Measurements from ENCODE around the gene KIRREL3.

- no peak for TF ChIP-seq CTCF (IDR thresholded peaks at IDR 0.05)
- TF ChIP-seq POLR2A (IDR thresholded peaks at IDR 0.05) = no peak
Observed at GRCh38 chr11:126756421-126756820, 244.1 kb downstream of the KIRREL3 start.

Measured in ovary (tissue), 3 donors.